Activated CD4-positive, alpha-beta T cell treated with anti-CD3 and anti-CD28 coated beads, Interleukin-2, amount 10 ng/mL, durations not matched to agents 24 days and 14 days (primary cell): ENCODE data around the gene NT5DC1. TPM values are rescaled to one million over a fixed set of nuclear protein-coding genes. Genes with fewer than 3 reads are reported as not detected.

Source experiments
- DNase-seq: peaks from one replicate; pipeline ENCODE4 v3.0.0; 2022
- H3K27ac Mint-ChIP-seq: one replicate; pipeline ENCODE4 v1.8.0; 2022; ENCODE audit warnings: mild to moderate bottlenecking, mixed read lengths
- H3K27me3 Mint-ChIP-seq: one replicate; pipeline ENCODE4 v1.8.0; 2022; ENCODE audit warnings: mixed read lengths
- H3K36me3 Mint-ChIP-seq: one replicate; pipeline ENCODE4 v1.8.0; 2022; ENCODE audit warnings: low read depth, mild to moderate bottlenecking, mixed read lengths
- H3K4me1 Mint-ChIP-seq: one replicate; pipeline ENCODE4 v1.8.0; 2021; ENCODE audit warnings: mixed read lengths
- H3K4me3 Mint-ChIP-seq: one replicate; pipeline ENCODE4 v1.8.0; 2022; ENCODE audit warnings: mild to moderate bottlenecking, moderate library complexity, mixed read lengths
- H3K9me3 Mint-ChIP-seq: one replicate; pipeline ENCODE4 v1.8.0; 2021; ENCODE audit warnings: mixed read lengths
- intact Hi-C: fragments of 100-400 bp; cut with micrococcal nuclease; formaldehyde crosslinking; loops from one replicate; pipeline ENCODE4 v1.15.1; 2023
- total RNA-seq: library from RNA; stranded (reverse); gene quantifications from 2 replicates; pipeline ENCODE4 v1.2.3, GENCODE V29; 2022

The NT5DC1 gene
- total RNA-seq, 1 donor from 2014 or later = 38.9 TPM

DNA sequence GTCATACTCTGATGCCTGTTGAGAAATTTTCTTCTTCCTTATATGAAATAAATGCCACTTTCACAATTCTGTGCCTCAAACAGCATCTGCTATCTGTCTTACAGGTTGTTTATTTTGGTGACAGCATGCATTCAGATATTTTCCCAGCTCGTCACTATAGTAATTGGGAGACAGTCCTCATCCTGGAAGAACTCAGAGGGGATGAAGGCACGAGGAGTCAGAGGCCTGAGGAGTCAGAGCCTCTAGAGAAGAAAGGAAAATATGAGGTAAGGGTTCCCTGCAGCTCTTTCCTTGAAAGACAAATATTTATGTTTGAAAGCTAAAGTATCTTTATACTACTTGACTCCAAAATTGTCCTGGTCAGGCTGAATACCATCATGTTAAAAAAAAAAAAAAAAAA lies 137.4 kb downstream of the NT5DC1 start:
- H3K27me3 Mint-ChIP-seq = no peaks in the 10 kb centered on the region
- no peaks in the 10 kb centered on the region for H3K4me1 Mint-ChIP-seq
- H3K9me3 Mint-ChIP-seq = no peaks in the 10 kb centered on the region
- DNase-seq = no peak
- intact Hi-C loops = no loop called here
- no peak overlapping the region for H3K4me3 Mint-ChIP-seq
- peaks cover 1% of the 10 kb centered on the region for H3K36me3 Mint-ChIP-seq
- no peak overlapping the region for H3K27ac Mint-ChIP-seq

GRCh38 chr6:116239256-116239655 lies 138.6 kb downstream of the NT5DC1 start:
- Mint-ChIP-seq H3K36me3 (peaks cover 1% of the 10 kb centered on the region), H3K27me3 (no peaks in the 10 kb centered on the region), H3K4me1 (no peaks in the 10 kb centered on the region), H3K9me3 (no peaks in the 10 kb centered on the region), H3K27ac (no peak overlapping the region), H3K4me3 (no peak overlapping the region)
- intact Hi-C loops = no loop called here
- no peak for DNase-seq

DNA sequence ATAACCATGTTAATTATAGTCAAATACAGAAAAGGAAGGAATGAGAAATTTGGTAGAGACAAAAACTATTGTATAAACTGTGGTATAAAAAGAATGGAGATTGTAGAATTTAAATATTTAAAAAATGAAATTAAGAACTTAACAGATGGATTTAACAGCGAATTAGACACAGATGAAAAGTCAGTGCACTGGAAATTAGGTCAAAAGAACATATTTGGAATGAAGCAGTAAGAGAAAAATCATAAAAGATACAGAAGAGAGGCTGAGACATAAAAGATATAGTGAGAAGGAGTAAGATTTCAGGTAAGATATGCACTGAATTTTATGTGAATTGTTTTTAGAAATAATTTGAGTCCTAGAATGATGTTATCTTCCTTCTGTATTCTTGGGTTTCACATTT lies 139.2 kb downstream of the NT5DC1 start:
- intact Hi-C loops = no loop called here
- Mint-ChIP-seq H3K4me1 (no peaks in the 10 kb centered on the region), H3K4me3 (no peak overlapping the region), H3K27me3 (no peaks in the 10 kb centered on the region), H3K27ac (no peak overlapping the region), H3K9me3 (no peaks in the 10 kb centered on the region), H3K36me3 (peaks cover 1% of the 10 kb centered on the region)
- DNase-seq = no peak

DNA sequence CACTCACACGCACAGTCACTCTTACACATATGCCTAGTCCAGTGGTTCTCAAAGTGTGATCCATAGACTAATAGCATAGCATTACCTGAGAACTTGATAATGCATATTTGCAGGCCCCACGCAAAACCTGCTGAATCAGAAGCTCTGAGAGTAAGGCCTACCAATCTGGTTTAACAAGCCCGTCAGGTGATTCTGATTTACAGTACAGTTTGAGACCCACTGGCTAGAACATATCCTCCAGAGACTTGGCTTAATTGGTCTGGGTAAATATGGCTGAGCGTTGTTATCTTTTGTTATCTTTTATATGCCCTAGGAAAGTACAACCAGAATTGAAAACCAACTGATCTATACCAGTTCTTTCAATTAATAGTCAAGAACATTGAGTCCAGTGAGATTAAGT lies 143.6 kb downstream of the NT5DC1 start:
- Mint-ChIP-seq H3K36me3 (peaks cover 5% of the 10 kb centered on the region), H3K4me1 (peaks cover 1% of the 10 kb centered on the region), H3K27ac (no peak overlapping the region), H3K4me3 (no peak overlapping the region), H3K27me3 (no peaks in the 10 kb centered on the region), H3K9me3 (no peaks in the 10 kb centered on the region)
- intact Hi-C loops = no loop called here
- DNase-seq = no peak

- peaks cover 4% of the 10 kb centered on the region for H3K36me3 Mint-ChIP-seq
- H3K9me3 Mint-ChIP-seq = no peaks in the 10 kb centered on the region
- no peak overlapping the region for H3K4me3 Mint-ChIP-seq
- no peak overlapping the region for H3K27ac Mint-ChIP-seq
- DNase-seq = no peak
- no peaks in the 10 kb centered on the region for H3K27me3 Mint-ChIP-seq
- intact Hi-C loops = no loop called here
- H3K4me1 Mint-ChIP-seq = peaks cover 14% of the 10 kb centered on the region
Observed at GRCh38 chr6:116246089-116246488, 145.4 kb downstream of the NT5DC1 start.

GRCh38 chr6:116247285-116247684 lies 146.6 kb downstream of the NT5DC1 start:
- no peak overlapping the region for H3K4me3 Mint-ChIP-seq
- DNase-seq = no peak
- H3K27ac Mint-ChIP-seq = no peak overlapping the region
- intact Hi-C loops = no loop called here
- peaks cover 24% of the 10 kb centered on the region for H3K4me1 Mint-ChIP-seq
- no peaks in the 10 kb centered on the region for H3K9me3 Mint-ChIP-seq
- no peaks in the 10 kb centered on the region for H3K27me3 Mint-ChIP-seq
- peaks cover 11% of the 10 kb centered on the region for H3K36me3 Mint-ChIP-seq

DNA sequence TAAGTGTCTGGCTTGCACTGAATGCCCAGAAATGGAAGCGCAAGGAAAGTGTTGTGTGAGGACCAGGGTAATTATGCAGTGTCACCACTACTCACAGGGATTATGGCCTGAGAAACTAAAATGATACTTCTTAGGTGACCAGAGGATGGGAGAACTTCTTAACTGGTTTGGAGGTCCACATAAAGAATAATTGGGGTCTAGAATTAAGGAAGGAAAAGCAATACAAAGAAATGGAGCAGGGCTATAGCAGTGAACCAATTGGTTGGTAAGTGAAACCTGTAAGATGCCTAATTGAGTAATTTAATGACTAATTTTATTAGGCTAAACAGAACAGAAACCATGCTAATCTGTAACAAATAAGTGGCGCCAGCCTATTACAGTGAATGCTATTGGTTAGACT lies 147.9 kb downstream of the NT5DC1 start:
- no peak for DNase-seq
- H3K27ac Mint-ChIP-seq = no peak overlapping the region
- intact Hi-C loops = no loop called here
- H3K36me3 Mint-ChIP-seq = peaks cover 13% of the 10 kb centered on the region
- no peak overlapping the region for H3K4me3 Mint-ChIP-seq
- H3K9me3 Mint-ChIP-seq = no peaks in the 10 kb centered on the region
- no peaks in the 10 kb centered on the region for H3K27me3 Mint-ChIP-seq
- H3K4me1 Mint-ChIP-seq = peaks cover 27% of the 10 kb centered on the region

- Mint-ChIP-seq H3K4me1 (peaks cover 27% of the 10 kb centered on the region), H3K9me3 (no peaks in the 10 kb centered on the region), H3K27me3 (no peaks in the 10 kb centered on the region), H3K36me3 (peaks cover 13% of the 10 kb centered on the region), H3K4me3 (peak overlapping the region; percentile 45), H3K27ac (peak overlapping the region; percentile 61)
- peak; percentile 58 for DNase-seq
- intact Hi-C loops = loop anchor here (10.0 kb wide), 2 partner anchors 413 to 1353 kb away; partner anchors contain the start of genes GOPC and ZUP1
Observed at GRCh38 chr6:116251568-116252384, 151.1 kb downstream of the NT5DC1 start.

- intact Hi-C loops = loop anchor here (10.0 kb wide), 2 partner anchors 412 to 1352 kb away; partner anchors contain the start of genes GOPC and ZUP1
- Mint-ChIP-seq H3K36me3 (peaks cover 13% of the 10 kb centered on the region), H3K4me3 (no peak overlapping the region), H3K27me3 (no peaks in the 10 kb centered on the region), H3K27ac (no peak overlapping the region), H3K4me1 (peaks cover 27% of the 10 kb centered on the region), H3K9me3 (no peaks in the 10 kb centered on the region)
- DNase-seq = no peak
Observed at GRCh38 chr6:116253188-116253504, 152.5 kb downstream of the NT5DC1 start.

GRCh38 chr6:116253505-116254296 lies 153.0 kb downstream of the NT5DC1 start, which contains the start of gene TSPYL4:
TSPYL4 (minus strand) TSS chr6:116254075; CDS start chr6:116254008, 67 bp downstream.
- H3K36me3 Mint-ChIP-seq = peaks cover 9% of the 10 kb centered on the region
- intact Hi-C loops = loop anchor here (1.0 to 10.0 kb wide), 6 partner anchors 15 to 1351 kb away; partner anchors contain the start of genes GOPC, NT5DC1, RWDD1 and TSPYL1
- no peaks in the 10 kb centered on the region for H3K9me3 Mint-ChIP-seq
- peak; percentile 98 for DNase-seq
- no peak within 1 kb of the TSS for H3K27ac Mint-ChIP-seq
- H3K27me3 Mint-ChIP-seq = no peaks in the 10 kb centered on the region
- H3K4me1 Mint-ChIP-seq = peaks cover 25% of the 10 kb centered on the region
- no peak within 1 kb of the TSS for H3K4me3 Mint-ChIP-seq

- intact Hi-C loops = loop anchor here (1.0 to 10.0 kb wide), 6 partner anchors 14 to 1350 kb away; partner anchors contain the start of genes GOPC, NT5DC1, RWDD1 and TSPYL1
- peaks cover 25% of the 10 kb centered on the region for H3K4me1 Mint-ChIP-seq
- H3K27ac Mint-ChIP-seq = no peak overlapping the region
- H3K4me3 Mint-ChIP-seq = no peak overlapping the region
- H3K27me3 Mint-ChIP-seq = no peaks in the 10 kb centered on the region
- peaks cover 9% of the 10 kb centered on the region for H3K36me3 Mint-ChIP-seq
- H3K9me3 Mint-ChIP-seq = no peaks in the 10 kb centered on the region
- DNase-seq = no peak
Observed at GRCh38 chr6:116254297-116255056, 153.8 kb downstream of the NT5DC1 start.

- Mint-ChIP-seq H3K27me3 (no peaks in the 10 kb centered on the region), H3K4me1 (peaks cover 20% of the 10 kb centered on the region)
- intact Hi-C loops = loop anchor here (2.0 to 10.0 kb wide), 4 partner anchors 13 to 1349 kb away; partner anchors contain the start of genes GOPC, NT5DC1 and ZUP1
Observed at GRCh38 chr6:116255246-116255800, 154.7 kb downstream of the NT5DC1 start.

DNA sequence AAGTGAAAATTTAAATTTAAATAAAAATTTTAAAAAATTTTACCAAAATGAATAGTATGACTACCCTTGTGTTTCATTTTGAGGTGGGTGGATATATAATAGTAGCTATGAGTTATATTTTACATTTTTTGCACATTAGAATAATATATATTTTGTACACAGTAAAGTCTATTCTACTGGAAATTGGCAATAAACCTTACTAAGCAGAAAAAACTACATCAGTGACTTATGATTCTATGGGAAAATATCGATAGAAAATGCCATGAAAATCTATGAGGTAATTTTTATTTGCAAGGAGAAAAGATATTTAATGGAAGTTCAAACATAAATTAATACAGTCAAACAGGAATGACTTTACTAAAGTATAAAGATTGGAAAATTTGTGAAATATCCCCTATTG lies 156.0 kb downstream of the NT5DC1 start:
- Mint-ChIP-seq H3K27me3 (no peaks in the 10 kb centered on the region), H3K9me3 (peaks cover 4% of the 10 kb centered on the region), H3K4me3 (no peak overlapping the region), H3K36me3 (peaks cover 6% of the 10 kb centered on the region), H3K27ac (no peak overlapping the region), H3K4me1 (peaks cover 7% of the 10 kb centered on the region)
- DNase-seq = no peak
- intact Hi-C loops = loop anchor here (10.0 kb wide), 2 partner anchors 408 to 1348 kb away; partner anchors contain the start of genes GOPC and ZUP1

More at GRCh38 chr6:116255246-116255800, 154.7 kb downstream of the NT5DC1 start:
- H3K9me3 Mint-ChIP-seq = peaks cover under 1% of the 10 kb centered on the region
- no peak for DNase-seq
- no peak overlapping the region for H3K27ac Mint-ChIP-seq
- H3K36me3 Mint-ChIP-seq = peaks cover 9% of the 10 kb centered on the region
- H3K4me3 Mint-ChIP-seq = no peak overlapping the region
